HEK293 (cell line): ENCODE results near the gene LRRC23.

Source experiments
- CTCF ChIP-seq: fragments of 450-650 bp; formaldehyde crosslinking; IDR thresholded peaks from 2 replicates; pipeline ENCODE4 v1.5.1; 2016; ENCODE audit warnings: missing biosample characterization, missing genetic modification characterization
- MZF1 ChIP-seq: fragments of 450-650 bp; formaldehyde crosslinking; IDR thresholded peaks from 2 replicates; pipeline ENCODE4 v1.5.1; 2017; ENCODE audit warnings: missing biosample characterization, missing genetic modification characterization, borderline replicate concordance
- TCF7L2 ChIP-seq: IDR thresholded peaks from 2 replicates; pipeline ENCODE4 v1.6.1; 2011; ENCODE audit warnings: low read depth, mild to moderate bottlenecking, inconsistent platforms, low read length, moderate library complexity, borderline replicate concordance
- ZBTB17 ChIP-seq: fragments of 450-650 bp; formaldehyde crosslinking; IDR thresholded peaks from 2 replicates; pipeline ENCODE4 v1.5.1; 2016; ENCODE audit warnings: missing biosample characterization, missing genetic modification characterization
- ZBTB7A ChIP-seq: fragments of 450-650 bp; formaldehyde crosslinking; IDR thresholded peaks from 2 replicates; pipeline ENCODE4 v1.5.1; 2016; ENCODE audit warnings: low read depth, missing biosample characterization, missing genetic modification characterization
- ZNF169 ChIP-seq: fragments of 450-650 bp; formaldehyde crosslinking; IDR thresholded peaks from 2 replicates; pipeline ENCODE4 v1.5.1; 2016; ENCODE audit warnings: missing biosample characterization, missing genetic modification characterization
- ZNF175 ChIP-seq: fragments of 450-650 bp; formaldehyde crosslinking; IDR thresholded peaks from 2 replicates; pipeline ENCODE4 v1.5.1; 2016; ENCODE audit warnings: missing biosample characterization, missing genetic modification characterization
- ZNF239 ChIP-seq: fragments of 450-650 bp; formaldehyde crosslinking; IDR thresholded peaks from 2 replicates; pipeline ENCODE4 v1.5.1; 2016; ENCODE audit warnings: missing biosample characterization, missing genetic modification characterization
- ZNF324 ChIP-seq: fragments of 450-650 bp; formaldehyde crosslinking; IDR thresholded peaks from 2 replicates; pipeline ENCODE4 v1.5.1; 2016; ENCODE audit warnings: missing biosample characterization, missing genetic modification characterization
- ZNF423 ChIP-seq: fragments of 450-650 bp; formaldehyde crosslinking; IDR thresholded peaks from 2 replicates; pipeline ENCODE4 v1.5.1; 2016; ENCODE audit warnings: missing biosample characterization, missing genetic modification characterization
- ZNF555 ChIP-seq: fragments of 450-650 bp; formaldehyde crosslinking; conservative IDR thresholded peaks from 2 replicates; pipeline ENCODE4 v1.5.1; 2017; ENCODE audit warnings: missing biosample characterization, mild to moderate bottlenecking, missing genetic modification characterization, inconsistent platforms
- ZNF654 ChIP-seq: fragments of 450-650 bp; formaldehyde crosslinking; IDR thresholded peaks from 2 replicates; pipeline ENCODE4 v1.5.1; 2016; ENCODE audit warnings: low read depth, missing biosample characterization, missing genetic modification characterization

- no peak for TF ChIP-seq ZNF423 (tag by site-specific recombination)
- peak; percentile 91 for TF ChIP-seq CTCF (tag by site-specific recombination)
- no peak for TF ChIP-seq ZNF175 (tag by site-specific recombination)
- TF ChIP-seq ZNF555 = no peak
- 0 out of 2 replicates have a peak, but pooled peaks have one; percentile 13 for TF ChIP-seq MZF1 (tag by site-specific recombination)
- TF ChIP-seq ZNF324 (tag by site-specific recombination) = no peak
- TF ChIP-seq ZNF169 (tag by site-specific recombination) = no peak
- no peak for TF ChIP-seq TCF7L2
- TF ChIP-seq ZNF239 = no peak
- TF ChIP-seq ZBTB7A (tag by site-specific recombination) = no peak
- TF ChIP-seq ZNF654 (tag by site-specific recombination) = peak; percentile 90
- no peak for TF ChIP-seq ZBTB17 (tag by site-specific recombination)
Observed at GRCh38 chr12:6869049-6870021, 35.3 kb upstream of the LRRC23 start.
